RWPE2 (cell line): Measurements from ENCODE around the gene KLF13.

Experiments used
- ATAC-seq: fragments of 200-7000 bp; cut with Tn5 transposase; 3 replicates; pipeline ENCODE4 v1.9.1; 2021; ENCODE audit warnings: low read depth
- DNase-seq: peaks from one replicate; pipeline ENCODE4 v3.0.0-alpha.2; 2020; ENCODE audit warnings: low spot score
- H3K27ac ChIP-seq: fragments of 450-650 bp; 2 replicates; pipeline ENCODE4 v1.5.1; 2017; ENCODE audit warnings: mild to moderate bottlenecking; ENCODE audit not compliant: poor library complexity, severe bottlenecking
- H3K27me3 ChIP-seq: fragments of 250-450 bp; sonication (Bioruptor Pico); 2 replicates; pipeline ENCODE4 v1.5.1; 2021; ENCODE audit warnings: mild to moderate bottlenecking, moderate library complexity; ENCODE audit not compliant: insufficient read depth, poor library complexity, severe bottlenecking
- H3K36me3 ChIP-seq: fragments of 250-450 bp; sonication (Bioruptor Pico); 2 replicates; pipeline ENCODE4 v1.5.1; 2020; ENCODE audit warnings: low read depth, mild to moderate bottlenecking, moderate library complexity
- H3K4me1 ChIP-seq: fragments of 250-450 bp; sonication (Bioruptor Pico); 2 replicates; pipeline ENCODE4 v1.5.1; 2021; ENCODE audit warnings: mild to moderate bottlenecking, moderate library complexity; ENCODE audit not compliant: insufficient read depth, poor library complexity, severe bottlenecking
- H3K4me3 ChIP-seq: fragments of 250-450 bp; sonication (Bioruptor Pico); 2 replicates; pipeline ENCODE4 v1.5.1; 2021; ENCODE audit warnings: mild to moderate bottlenecking, moderate library complexity; ENCODE audit not compliant: severe bottlenecking
- H3K9me3 ChIP-seq: fragments of 250-450 bp; sonication (Bioruptor Pico); 2 replicates; pipeline ENCODE4 v1.5.1; 2021; ENCODE audit warnings: mild to moderate bottlenecking, moderate library complexity; ENCODE audit not compliant: severe bottlenecking
- CTCF ChIP-seq: fragments of 450-650 bp; IDR thresholded peaks from one replicate; pipeline ENCODE4 v1.5.1; 2017; ENCODE audit warnings: mild to moderate bottlenecking, moderate library complexity; ENCODE audit not compliant: poor library complexity, severe bottlenecking

The KLF13 gene

GRCh38 chr15:31285772-31286261 lies 40.8 kb upstream of the KLF13 start:
- ATAC-seq (no peak), DNase-seq (no peak)
- Histone ChIP-seq H3K36me3 (no peaks in the 10 kb centered on the region), H3K4me3 (no peak overlapping the region), H3K27me3 (no peaks in the 10 kb centered on the region), H3K4me1 (no peaks in the 10 kb centered on the region), H3K9me3 (no peaks in the 10 kb centered on the region), H3K27ac (no peak overlapping the region)
- no peak for TF ChIP-seq CTCF

GRCh38 chr15:31291048-31291578 lies 35.5 kb upstream of the KLF13 start:
- Histone ChIP-seq H3K27ac (no peak overlapping the region), H3K9me3 (no peaks in the 10 kb centered on the region), H3K36me3 (no peaks in the 10 kb centered on the region), H3K27me3 (peaks cover 23% of the 10 kb centered on the region), H3K4me1 (peaks cover under 1% of the 10 kb centered on the region), H3K4me3 (no peak overlapping the region)
- TF ChIP-seq CTCF: no peak
- DNase-seq: no peak
- no peak for ATAC-seq

GRCh38 chr15:31292391-31293015 lies 34.1 kb upstream of the KLF13 start:
- Histone ChIP-seq H3K9me3 (no peaks in the 10 kb centered on the region), H3K27me3 (peaks cover 23% of the 10 kb centered on the region), H3K27ac (no peak overlapping the region), H3K4me1 (peaks cover 9% of the 10 kb centered on the region), H3K4me3 (no peak overlapping the region), H3K36me3 (no peaks in the 10 kb centered on the region)
- ATAC-seq (no peak), DNase-seq (peak; percentile 21)
- no peak for TF ChIP-seq CTCF

- peaks cover 9% of the 10 kb centered on the region for H3K4me1 ChIP-seq
- no peak for TF ChIP-seq CTCF
- no peaks in the 10 kb centered on the region for H3K9me3 ChIP-seq
- no peak overlapping the region for H3K4me3 ChIP-seq
- no peak for DNase-seq
- H3K27ac ChIP-seq: no peak overlapping the region
- H3K36me3 ChIP-seq: no peaks in the 10 kb centered on the region
- H3K27me3 ChIP-seq: peaks cover 23% of the 10 kb centered on the region
- ATAC-seq: no peak
Observed at GRCh38 chr15:31293655-31294054, 33.0 kb upstream of the KLF13 start.

- no peak overlapping the region for H3K27ac ChIP-seq
- H3K36me3 ChIP-seq: no peaks in the 10 kb centered on the region
- H3K4me1 ChIP-seq: peaks cover 9% of the 10 kb centered on the region
- H3K4me3 ChIP-seq: no peak overlapping the region
- no peaks in the 10 kb centered on the region for H3K9me3 ChIP-seq
- peaks cover 23% of the 10 kb centered on the region for H3K27me3 ChIP-seq
- peak; percentile 19 for DNase-seq
- no peak for TF ChIP-seq CTCF
- no peak for ATAC-seq
Observed at GRCh38 chr15:31294067-31294466, 32.6 kb upstream of the KLF13 start.
